Left lung (tissue), 10 donors: ENCODE results near the gene CHD9. TPM values are rescaled to one million over a fixed set of nuclear protein-coding genes. Genes with fewer than 3 reads are reported as not detected.
A peak's percentile ranks its signal among the peaks of the same experiment; 100 is the strongest.
"Not testable (repeated sequence)": the region's sequence is repeated elsewhere in the genome, so short reads cannot be mapped to it uniquely, and the experiment has no call there.

ENCODE experiments used
- ATAC-seq: fragments of 200-7000 bp; cut with Tn5 transposase; one replicate; pipeline ENCODE4 v1.9.1; 2020; ENCODE audit warnings: moderate library complexity
- DNase-seq, 4 donors: peaks; one replicate each; pipeline ENCODE4 v3.0.0-alpha.2; 2013 to 2020
- H3K27ac ChIP-seq, 2 donors: fragments of 200-600 bp; sonication (generic) in 1 of 2; one replicate each; pipeline versions ENCODE4 v1.5.0 to v1.8.0; 2020 to 2021
- H3K27me3 ChIP-seq, 2 donors: fragments of 200-600 bp; sonication (generic) in 1 of 2; one replicate each; pipeline versions ENCODE4 v1.5.0 to v1.8.0; 2020 to 2021
- H3K36me3 ChIP-seq, 2 donors: fragments of 200-600 bp; sonication (generic) in 1 of 2; one replicate each; pipeline versions ENCODE4 v1.5.0 to v1.8.0; 2020 to 2021
- H3K4me1 ChIP-seq, 2 donors: fragments of 200-600 bp; one replicate each; pipeline ENCODE4 v1.8.0; 2021
- H3K4me3 ChIP-seq, 2 donors: fragments of 200-600 bp; sonication (generic) in 1 of 2; one replicate each; pipeline versions ENCODE4 v1.5.0 to v1.8.0; 2020 to 2021; ENCODE audit warnings: mild to moderate bottlenecking in 1 of 2
- H3K9me3 ChIP-seq, 2 donors: fragments of 200-600 bp; sonication (generic) in 1 of 2; one replicate each; pipeline versions ENCODE4 v1.5.0 to v1.8.0; 2020 to 2021
- CTCF ChIP-seq, 2 donors: fragments of 200-600 bp; sonication (generic) in 1 of 2; IDR thresholded peaks; one replicate each; pipeline versions ENCODE4 v1.5.0 to v1.8.0; 2021; ENCODE audit warnings: antibody characterized with exemption in 2 of 2
- intact Hi-C, 2 donors: fragments of 100-400 bp; cut with DNase I; formaldehyde crosslinking; loops; one replicate each; pipeline versions ENCODE4 v1.11.2 to v1.14.2; 2022
- polyA plus RNA-seq, 6 donors: library from polyadenylated mRNA; unstranded; fragments of 120-200 nt; gene quantifications; one replicate each; pipeline ENCODE4 v1.2.1, GENCODE V29; 2013; ENCODE audit not compliant: insufficient read length in 6 of 6
- total RNA-seq, 2 donors: library from RNA; stranded (reverse); fragmentation: NEBNext Ultra II Directional; extraction: Animal tissue kit (Norgen Biotek cat#: 25700); gene quantifications; one replicate each; pipeline ENCODE4 v1.2.1, GENCODE V29; 2021
- donor health status: DM: no; HTN: yes; CAD: no.
- donor health status: DM: no; HTN: no; CAD: no.

Gene CHD9
- total and polyA plus RNA-seq, 8 donors = 65.6 to 88.0 (median 74.0) TPM

- Histone ChIP-seq H3K4me3 (no peak overlapping the region), H3K36me3 (no peaks in the 10 kb centered on the region), H3K27ac (no peak overlapping the region), H3K4me1 (no peaks in the 10 kb centered on the region), H3K9me3 (no peaks in the 10 kb centered on the region), H3K27me3 (no peaks in the 10 kb centered on the region)
- DNase-seq (no peak), ATAC-seq (no peak)
- no peak for TF ChIP-seq CTCF (IDR thresholded peaks at IDR 0.05)
- intact Hi-C loops = no loop called here
These were observed 19.4 kb upstream of the CHD9 start for GRCh38 chr16:53035176-53035942.

- H3K4me1 ChIP-seq = no peaks in the 10 kb centered on the region
- intact Hi-C loops = no loop called here
These were observed 18.7 kb upstream of the CHD9 start for GRCh38 chr16:53036066-53036465.

GRCh38 chr16:53036711-53037110, 18.1 kb upstream of the CHD9 start:
- H3K36me3 ChIP-seq, H3K27ac ChIP-seq, intact Hi-C loops, H3K9me3 ChIP-seq, ATAC-seq, H3K27me3 ChIP-seq, H3K4me1 ChIP-seq, DNase-seq, H3K4me3 ChIP-seq: not testable (repeated sequence)

More at GRCh38 chr16:53036066-53036465, 18.7 kb upstream of the CHD9 start:
- Histone ChIP-seq H3K9me3 (no peaks in the 10 kb centered on the region), H3K36me3 (no peaks in the 10 kb centered on the region), H3K27me3 (no peaks in the 10 kb centered on the region), H3K4me3 (no peak overlapping the region), H3K27ac (no peak overlapping the region)
- ATAC-seq = no peak
- TF ChIP-seq CTCF (IDR thresholded peaks at IDR 0.05) = no peak
- no peak for DNase-seq

GRCh38 chr16:53040788-53041187, 14.0 kb upstream of the CHD9 start:
- Histone ChIP-seq H3K9me3 (no peaks in the 10 kb centered on the region), H3K4me3 (no peak overlapping the region), H3K4me1 (peaks cover 6 to 16% of the 10 kb centered on the region in 2 donors), H3K36me3 (no peaks in the 10 kb centered on the region), H3K27ac (no peak overlapping the region), H3K27me3 (no peaks in the 10 kb centered on the region)
- no peak for ATAC-seq
- TF ChIP-seq CTCF (IDR thresholded peaks at IDR 0.05) = no peak
- intact Hi-C loops = no loop called here
- no peak for DNase-seq

- Histone ChIP-seq H3K4me1 (peaks cover 6 to 16% of the 10 kb centered on the region in 2 donors), H3K27me3 (no peaks in the 10 kb centered on the region), H3K9me3 (no peaks in the 10 kb centered on the region), H3K4me3 (no peak overlapping the region), H3K36me3 (no peaks in the 10 kb centered on the region), H3K27ac (peak overlapping the region in 1 of 2 donors; percentile 39)
- ATAC-seq = peak; percentile 66
- intact Hi-C loops = no loop called here
- peak in 1 of 4 donors; percentile 57 for DNase-seq
- TF ChIP-seq CTCF (IDR thresholded peaks at IDR 0.05) = no peak
These were observed 13.3 kb upstream of the CHD9 start for GRCh38 chr16:53041320-53042051.
